Trophoblast cell (in vitro differentiated cells and primary cell): ENCODE data around the gene UBXN4.

Experiments
- DNase-seq, 2 donors: peaks; one replicate each; pipeline ENCODE4 v3.0.0-alpha.2; 2016
- H2AFZ ChIP-seq: 2 replicates; pipeline ENCODE4 v1.6.1; 2013; ENCODE audit warnings: low read length, moderate library complexity, mild to moderate bottlenecking; ENCODE audit not compliant: insufficient read depth, poor library complexity
- H2AK5ac ChIP-seq: 2 replicates; pipeline ENCODE4 v1.6.1; 2013; ENCODE audit warnings: mild to moderate bottlenecking, low read length
- H2BK120ac ChIP-seq: 2 replicates; pipeline ENCODE4 v1.6.1; 2013; ENCODE audit warnings: low read length, mild to moderate bottlenecking, moderate library complexity; ENCODE audit not compliant: insufficient read depth, poor library complexity
- H2BK12ac ChIP-seq: 2 replicates; pipeline ENCODE4 v1.6.1; 2013; ENCODE audit warnings: mild to moderate bottlenecking, low read length, moderate library complexity
- H2BK5ac ChIP-seq: 2 replicates; pipeline ENCODE4 v1.6.1; 2013; ENCODE audit warnings: low read length, low read depth, moderate library complexity, mild to moderate bottlenecking; ENCODE audit not compliant: poor library complexity
- H3K14ac ChIP-seq: 2 replicates; pipeline ENCODE4 v1.6.1; 2013; ENCODE audit warnings: mild to moderate bottlenecking, low read length
- H3K18ac ChIP-seq: 2 replicates; pipeline ENCODE4 v1.6.1; 2013; ENCODE audit warnings: mild to moderate bottlenecking, low read length
- H3K23ac ChIP-seq: 2 replicates; pipeline ENCODE4 v1.6.1; 2013; ENCODE audit warnings: low read length
- H3K27ac ChIP-seq: 2 replicates; pipeline ENCODE4 v1.5.1; 2013; ENCODE audit warnings: low read depth, mild to moderate bottlenecking, inconsistent platforms, low read length, moderate library complexity
- H3K27me3 ChIP-seq: 2 replicates; pipeline ENCODE4 v1.6.1; 2013; ENCODE audit warnings: inconsistent platforms, mild to moderate bottlenecking, low read length, moderate library complexity; ENCODE audit not compliant: insufficient read depth
- H3K36me3 ChIP-seq, 2 experiments: 1 replicate in 1 of 2; 2 replicates in 1 of 2; pipeline ENCODE4 v1.6.1; 2013; ENCODE audit warnings: low read length in 2 of 2, mild to moderate bottlenecking in 2 of 2, moderate library complexity in 1 of 2; ENCODE audit not compliant: insufficient read depth in 2 of 2, control insufficient read depth in 1 of 2
- H3K4ac ChIP-seq: 2 replicates; pipeline ENCODE4 v1.6.1; 2013; ENCODE audit warnings: low read depth, mild to moderate bottlenecking, low read length, moderate library complexity
- H3K4me1 ChIP-seq, 2 experiments: 1 replicate in 1 of 2; 2 replicates in 1 of 2; pipeline ENCODE4 v1.6.1; 2013; ENCODE audit warnings: low read length in 2 of 2, mild to moderate bottlenecking in 2 of 2, moderate library complexity in 1 of 2; ENCODE audit not compliant: insufficient read depth in 2 of 2, control insufficient read depth in 1 of 2
- H3K4me2 ChIP-seq: 2 replicates; pipeline ENCODE4 v1.6.1; 2013; ENCODE audit warnings: inconsistent platforms, mild to moderate bottlenecking, low read length, moderate library complexity
- H3K4me3 ChIP-seq: 2 replicates; pipeline ENCODE4 v1.5.1; 2013; ENCODE audit warnings: mild to moderate bottlenecking, low read depth, low read length, inconsistent platforms
- H3K79me1 ChIP-seq: one replicate; pipeline ENCODE4 v1.6.1; 2013; ENCODE audit warnings: low read length
- H3K79me2 ChIP-seq: 2 replicates; pipeline ENCODE4 v1.6.1; 2013; ENCODE audit warnings: low read length, mild to moderate bottlenecking; ENCODE audit not compliant: control insufficient read depth, insufficient read depth, poor library complexity
- H3K9ac ChIP-seq: 2 replicates; pipeline ENCODE4 v1.6.1; 2013; ENCODE audit warnings: mild to moderate bottlenecking, low read length
- H3K9me3 ChIP-seq: 2 replicates; pipeline ENCODE4 v1.6.1; 2013; ENCODE audit warnings: low read depth, mild to moderate bottlenecking, control low read depth, inconsistent platforms, low read length; ENCODE audit not compliant: insufficient read depth
- H4K12ac ChIP-seq: 2 replicates; pipeline ENCODE4 v1.6.1; 2013; ENCODE audit warnings: low read depth, mild to moderate bottlenecking, low read length, moderate library complexity
- H4K8ac ChIP-seq: 2 replicates; pipeline ENCODE4 v1.6.1; 2013; ENCODE audit warnings: low read depth, mild to moderate bottlenecking, low read length, moderate library complexity
- H4K91ac ChIP-seq: one replicate; pipeline ENCODE4 v1.6.1; 2013; ENCODE audit warnings: low read depth, mild to moderate bottlenecking, low read length, moderate library complexity
- WGBS: extraction: QIAGEN DNeasy Blood & Tissue Kit; methylation state at CpG from one replicate; pipeline ENCODE4 v1.1.7; 2013; ENCODE audit warnings: missing lambda C conversion rate; ENCODE audit not compliant: insufficient read length, insufficient coverage; ENCODE audit errors: extremely low coverage; 5-methylcytosine and 5-hydroxymethylcytosine counted together

Gene UBXN4

GRCh38 chr2:135782231-135782630 lies 40.6 kb downstream of the UBXN4 start:
- H3K4me1 ChIP-seq, result no peaks in the 10 kb centered on the region
- H3K27me3 ChIP-seq, result no peaks in the 10 kb centered on the region
- peaks cover 14 to 30% of the 10 kb centered on the region in 2 experiments for H3K36me3 ChIP-seq
- H3K4me2 ChIP-seq, result no peak overlapping the region
- H3K27ac ChIP-seq, result no peak overlapping the region
- H3K79me1 ChIP-seq, result no peaks in the 10 kb centered on the region
- no peaks in the 10 kb centered on the region for H3K9me3 ChIP-seq
- no peak overlapping the region for H2AFZ ChIP-seq
- no peak overlapping the region for H3K4me3 ChIP-seq
- H2BK5ac ChIP-seq, result no peak overlapping the region
- H4K91ac ChIP-seq, result no peak overlapping the region
- no peak overlapping the region for H2AK5ac ChIP-seq
- no peak overlapping the region for H4K8ac ChIP-seq
- no CpG with 5 or more reads among the region's 2 CpGs for WGBS
- no peak overlapping the region for H3K18ac ChIP-seq
- no peak overlapping the region for H3K23ac ChIP-seq
- no peak overlapping the region for H2BK120ac ChIP-seq
- no peak overlapping the region for H3K9ac ChIP-seq
- DNase-seq, result no peak
- no peaks in the 10 kb centered on the region for H3K79me2 ChIP-seq
- no peak overlapping the region for H4K12ac ChIP-seq
- no peak overlapping the region for H3K14ac ChIP-seq
- no peak overlapping the region for H3K4ac ChIP-seq
- H2BK12ac ChIP-seq, result no peak overlapping the region

DNA sequence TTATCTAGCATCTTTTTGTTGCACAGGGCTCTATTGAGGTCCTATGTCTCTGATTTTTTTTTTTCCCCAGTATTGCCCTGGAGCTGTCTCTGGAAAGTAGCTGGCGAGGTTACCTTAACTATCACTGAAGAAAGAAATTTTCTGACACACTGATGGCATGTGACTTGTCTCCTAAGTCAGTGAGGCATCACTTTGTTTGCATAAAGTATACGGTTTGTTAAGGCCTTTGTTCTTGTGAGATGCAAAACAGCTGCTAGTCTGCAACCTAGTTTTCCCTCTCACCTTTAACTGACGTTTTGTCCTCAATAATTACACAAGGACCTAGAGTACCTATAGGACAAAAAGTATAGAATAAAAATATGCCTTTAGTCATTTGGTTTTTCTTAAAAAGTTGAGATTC lies 41.8 kb downstream of the UBXN4 start:
- Histone ChIP-seq H2BK12ac (no peak overlapping the region), H3K27me3 (no peaks in the 10 kb centered on the region), H2BK120ac (no peak overlapping the region), H2AK5ac (no peak overlapping the region), H3K79me2 (no peaks in the 10 kb centered on the region), H3K4ac (no peak overlapping the region), H3K4me1 (no peaks in the 10 kb centered on the region), H3K23ac (no peak overlapping the region), H3K4me3 (no peak overlapping the region), H4K12ac (no peak overlapping the region), H3K18ac (no peak overlapping the region), H4K8ac (no peak overlapping the region), H3K9ac (no peak overlapping the region), H3K79me1 (no peaks in the 10 kb centered on the region), H3K27ac (no peak overlapping the region), H2AFZ (no peak overlapping the region), H3K4me2 (no peak overlapping the region), H3K36me3 (peaks cover 11 to 28% of the 10 kb centered on the region in 2 experiments), H4K91ac (no peak overlapping the region), H3K9me3 (no peaks in the 10 kb centered on the region), H3K14ac (no peak overlapping the region), H2BK5ac (no peak overlapping the region)
- DNase-seq, result no peak
- WGBS, result no CpG with 5 or more reads among the region's 3 CpGs

DNA sequence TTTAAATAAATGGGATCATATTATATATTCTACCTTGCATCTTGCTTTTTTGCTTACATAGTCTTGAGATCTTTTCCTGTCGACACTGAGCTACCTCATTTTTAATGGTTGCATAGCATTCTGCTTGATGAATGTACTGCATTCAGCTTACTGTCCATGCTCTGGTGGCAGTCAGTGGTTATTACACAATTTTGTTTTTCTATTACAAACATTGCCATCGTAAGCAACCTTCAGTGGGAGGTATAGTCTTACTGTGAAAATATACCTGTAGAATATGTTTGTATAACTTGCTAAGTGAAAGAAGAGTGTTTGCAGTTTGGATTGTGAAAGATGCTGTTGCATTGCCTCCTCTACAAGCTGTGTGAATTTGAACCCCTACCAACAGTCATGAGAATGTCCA lies 43.4 kb downstream of the UBXN4 start:
- Histone ChIP-seq H3K23ac (no peak overlapping the region), H2BK120ac (no peak overlapping the region), H3K27me3 (no peaks in the 10 kb centered on the region), H3K9ac (no peak overlapping the region), H3K14ac (no peak overlapping the region), H3K79me1 (no peaks in the 10 kb centered on the region), H2AK5ac (no peak overlapping the region), H3K9me3 (no peaks in the 10 kb centered on the region), H4K91ac (no peak overlapping the region), H3K4ac (no peak overlapping the region), H3K36me3 (peaks cover 11 to 25% of the 10 kb centered on the region in 2 experiments), H4K8ac (no peak overlapping the region), H3K4me1 (no peaks in the 10 kb centered on the region), H3K4me3 (no peak overlapping the region), H2BK5ac (no peak overlapping the region), H4K12ac (no peak overlapping the region), H2BK12ac (no peak overlapping the region), H3K27ac (no peak overlapping the region), H3K18ac (no peak overlapping the region), H3K4me2 (no peak overlapping the region), H3K79me2 (no peaks in the 10 kb centered on the region), H2AFZ (no peak overlapping the region)
- DNase-seq, result peak in 1 of 2 donors; percentile 52
- no CpG with 5 or more reads among the region's 2 CpGs for WGBS

DNA sequence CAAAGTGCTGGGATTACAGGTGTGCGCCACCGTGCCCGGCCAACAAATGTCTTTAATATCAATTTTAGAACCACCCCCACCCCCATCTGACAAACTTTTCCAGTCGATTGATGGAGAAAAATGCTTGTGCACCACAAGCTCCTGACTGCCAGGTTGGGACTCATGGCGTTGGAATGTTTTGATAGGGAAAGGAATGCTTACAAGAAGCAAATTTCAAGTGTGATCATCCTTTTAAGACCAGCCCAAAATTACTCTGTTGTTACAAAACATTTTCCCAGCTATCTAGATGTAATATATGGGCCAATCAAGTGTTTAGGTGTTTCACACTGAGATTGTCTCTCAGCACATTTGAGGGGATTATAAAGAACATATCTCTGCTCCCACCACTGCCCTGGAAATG lies 45.2 kb downstream of the UBXN4 start:
- Histone ChIP-seq H3K27me3 (no peaks in the 10 kb centered on the region), H4K8ac (no peak overlapping the region), H4K12ac (no peak overlapping the region), H2BK12ac (no peak overlapping the region), H3K4me1 (no peaks in the 10 kb centered on the region), H3K9ac (no peak overlapping the region), H3K27ac (no peak overlapping the region), H3K79me1 (no peaks in the 10 kb centered on the region), H3K23ac (no peak overlapping the region), H3K4me2 (no peak overlapping the region), H2BK5ac (no peak overlapping the region), H3K18ac (no peak overlapping the region), H3K9me3 (no peaks in the 10 kb centered on the region), H3K36me3 (peaks cover 6 to 12% of the 10 kb centered on the region in 2 experiments), H4K91ac (no peak overlapping the region), H2AFZ (no peak overlapping the region), H3K4ac (no peak overlapping the region), H2AK5ac (no peak overlapping the region), H3K14ac (no peak overlapping the region), H2BK120ac (no peak overlapping the region), H3K4me3 (no peak overlapping the region), H3K79me2 (no peaks in the 10 kb centered on the region)
- whole genome bisulfite sequencing, result no CpG with 5 or more reads among the region's 5 CpGs
- peak; percentile 30 to 83 for DNase-seq
